NCI-H345 treated with DMSO at 0.1 percent for 48 hours (cell line): Measurements from ENCODE around the gene COX7A2.
A peak's percentile ranks its signal among the peaks of the same experiment; 100 is the strongest.

Source experiments
- DNase-seq: peaks from one replicate; lab custom pipeline; 2025; ENCODE audit not compliant: unreplicated experiment; lab: John Stamatoyannopoulos, UW

The COX7A2 gene

GRCh38 chr6:75243333-75244062, at the start of gene COX7A2:
COX7A2 (minus strand) TSS chr6:75243801; CDS start chr6:75243734, 67 bp downstream.
- DNase-seq = peak; percentile 98

- DNase-seq = no peak
Observed at GRCh38 chr6:75292555-75292954, 49.0 kb upstream of the COX7A2 start.

- DNase-seq = no peak
Observed at GRCh38 chr6:75291744-75292143, 48.1 kb upstream of the COX7A2 start.

- no peak for DNase-seq
Observed at GRCh38 chr6:75291331-75291730, 47.7 kb upstream of the COX7A2 start.

- DNase-seq = no peak
Observed at GRCh38 chr6:75290136-75290945, 46.7 kb upstream of the COX7A2 start.

GRCh38 chr6:75288023-75288422, 44.4 kb upstream of the COX7A2 start:
- no peak for DNase-seq

- no peak for DNase-seq
Observed at GRCh38 chr6:75287424-75287823, 43.8 kb upstream of the COX7A2 start.

- no peak for DNase-seq
Observed at GRCh38 chr6:75286955-75287354, 43.4 kb upstream of the COX7A2 start.

GRCh38 chr6:75285283-75285639, 41.7 kb upstream of the COX7A2 start:
- DNase-seq = peak; percentile 17

GRCh38 chr6:75284632-75285282, 41.2 kb upstream of the COX7A2 start, which contains the start of gene TMEM30A:
TMEM30A (minus strand) TSS chr6:75284792; CDS start chr6:75284638, 154 bp downstream.
- peak; percentile 97 for DNase-seq

- DNase-seq = no peak
Observed at GRCh38 chr6:75283907-75284631, 40.5 kb upstream of the COX7A2 start.

GRCh38 chr6:75282706-75283105, 39.1 kb upstream of the COX7A2 start:
- DNase-seq = no peak

- no peak for DNase-seq
Observed at GRCh38 chr6:75281653-75282052, 38.1 kb upstream of the COX7A2 start.

- no peak for DNase-seq
Observed at GRCh38 chr6:75280131-75280855, 36.7 kb upstream of the COX7A2 start.

- no peak for DNase-seq
Observed at GRCh38 chr6:75279418-75279817, 35.8 kb upstream of the COX7A2 start.

- DNase-seq = no peak
Observed at GRCh38 chr6:75278474-75279077, 35.0 kb upstream of the COX7A2 start.

GRCh38 chr6:75275067-75275466, 31.5 kb upstream of the COX7A2 start:
- DNase-seq = no peak

GRCh38 chr6:75273009-75273408, 29.4 kb upstream of the COX7A2 start:
- DNase-seq = no peak

GRCh38 chr6:75272145-75272840, 28.7 kb upstream of the COX7A2 start:
- no peak for DNase-seq
